Measurements from ENCODE around the gene CTNNBL1. TPM values are rescaled to one million over a fixed set of nuclear protein-coding genes. Genes with fewer than 3 reads are reported as not detected.

CTNNBL1 gene
- total RNA-seq, 1 experiment from 2014 or later = 203 TPM

GRCh38 chr20:37907330-37907676 lies 213.5 kb downstream of the CTNNBL1 start:
- no TSS peak for BruUV-seq (replicated peaks)
- no peak for TF ChIP-seq CTCF (IDR thresholded peaks at IDR 0.05; ENCODE audit: insufficient read depth in 1 of 2, low read depth in 1 of 2, low read length in 1 of 2, severe bottlenecking in 1 of 2, unreplicated experiment in 1 of 2)
- intact Hi-C loops (cut with micrococcal nuclease; ENCODE audit: unreplicated experiment) = no loop called here
- Mint-ChIP-seq H3K9me3 (ENCODE audit: unreplicated experiment) (no peaks in the 10 kb centered on the region), H3K27me3 (ENCODE audit: insufficient read depth, unreplicated experiment) (peaks cover 29% of the 10 kb centered on the region), H3K4me3 (ENCODE audit: unreplicated experiment) (no peak overlapping the region), H3K4me1 (ENCODE audit: low read depth, unreplicated experiment) (peaks cover 6% of the 10 kb centered on the region), H3K27ac (ENCODE audit: unreplicated experiment) (no peak overlapping the region), H3K36me3 (ENCODE audit: insufficient read depth, unreplicated experiment) (peaks cover 5% of the 10 kb centered on the region)
- Histone ChIP-seq H3K4me3 (ENCODE audit: low read depth, low read length) (no peak overlapping the region), H3K27me3 (replicated peaks; ENCODE audit: control insufficient read depth, insufficient read depth, low read length) (peaks cover 6% of the 10 kb centered on the region), H3K4me1 (no peaks in the 10 kb centered on the region), H3K36me3 (ENCODE audit: control insufficient read depth, insufficient read depth, low read length) (no peaks in the 10 kb centered on the region), H3K9me3 (no peaks in the 10 kb centered on the region)
- CTCF ChIA-PET = no interaction called here
- no peak for DNase-seq
- POLR2A ChIA-PET = no interaction called here

GRCh38 chr20:37907677-37908401 lies 214.0 kb downstream of the CTNNBL1 start:
- H3K27me3 ChIP-seq (replicated peaks; ENCODE audit: control insufficient read depth, insufficient read depth, low read length) = peaks cover 6% of the 10 kb centered on the region
- no peak overlapping the region for H3K4me3 Mint-ChIP-seq (ENCODE audit: unreplicated experiment)
- H3K4me1 Mint-ChIP-seq (ENCODE audit: low read depth, unreplicated experiment) = peaks cover 6% of the 10 kb centered on the region
- TF ChIP-seq CTCF (IDR thresholded peaks at IDR 0.05; ENCODE audit: insufficient read depth in 1 of 2, low read depth in 1 of 2, low read length in 1 of 2, severe bottlenecking in 1 of 2, unreplicated experiment in 1 of 2) = no peak
- POLR2A ChIA-PET = no interaction called here
- no peak overlapping the region for H3K27ac Mint-ChIP-seq (ENCODE audit: unreplicated experiment)
- intact Hi-C loops (cut with micrococcal nuclease; ENCODE audit: unreplicated experiment) = no loop called here
- no peaks in the 10 kb centered on the region for H3K4me1 ChIP-seq
- peaks cover 31% of the 10 kb centered on the region for H3K27me3 Mint-ChIP-seq (ENCODE audit: insufficient read depth, unreplicated experiment)
- no peak for DNase-seq
- no TSS peak for BruUV-seq (replicated peaks)
- peaks cover 5% of the 10 kb centered on the region for H3K36me3 Mint-ChIP-seq (ENCODE audit: insufficient read depth, unreplicated experiment)
- H3K9me3 Mint-ChIP-seq (ENCODE audit: unreplicated experiment) = no peaks in the 10 kb centered on the region
- CTCF ChIA-PET = no interaction called here
- H3K36me3 ChIP-seq (ENCODE audit: control insufficient read depth, insufficient read depth, low read length) = no peaks in the 10 kb centered on the region
- H3K4me3 ChIP-seq (ENCODE audit: low read depth, low read length) = no peak overlapping the region
- H3K9me3 ChIP-seq = no peaks in the 10 kb centered on the region

DNA sequence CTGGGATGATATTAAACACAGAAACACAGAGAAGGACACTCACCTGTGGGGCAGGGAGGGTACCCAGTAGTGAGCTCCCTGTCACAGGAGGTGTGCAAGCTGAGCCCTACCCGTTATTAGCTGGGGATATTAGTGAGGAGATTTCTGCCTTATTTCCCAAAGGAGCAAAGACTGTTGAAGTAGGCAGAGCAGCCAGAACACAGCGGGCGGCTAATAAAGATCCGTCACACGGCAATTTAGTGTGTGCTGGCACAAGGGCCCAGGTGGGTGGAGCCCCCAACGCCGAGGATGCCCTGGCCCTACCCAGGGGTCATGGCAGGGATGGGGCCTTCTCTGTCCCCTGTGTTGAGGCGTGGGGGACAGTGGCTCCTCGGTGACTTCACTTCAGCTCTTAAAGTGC lies 217.4 kb downstream of the CTNNBL1 start:
- H3K4me3 Mint-ChIP-seq (ENCODE audit: unreplicated experiment) = no peak overlapping the region
- DNase-seq = no peak
- CTCF ChIA-PET = interaction anchor here (1.0 kb wide), 1 partner anchor 81 kb away, joined by 5 read pairs; no protein-coding TSS in a partner anchor
- no peak overlapping the region for H3K27ac Mint-ChIP-seq (ENCODE audit: unreplicated experiment)
- peaks cover 4% of the 10 kb centered on the region for H3K4me1 Mint-ChIP-seq (ENCODE audit: low read depth, unreplicated experiment)
- BruUV-seq (replicated peaks) = no TSS peak
- Histone ChIP-seq H3K27me3 (replicated peaks; ENCODE audit: control insufficient read depth, insufficient read depth, low read length) (peaks cover 3% of the 10 kb centered on the region; the same call in 1 of the 2 replicates), H3K4me1 (no peaks in the 10 kb centered on the region), H3K9me3 (no peaks in the 10 kb centered on the region), H3K4me3 (ENCODE audit: low read depth, low read length) (no peak overlapping the region), H3K36me3 (ENCODE audit: control insufficient read depth, insufficient read depth, low read length) (no peaks in the 10 kb centered on the region)
- H3K27me3 Mint-ChIP-seq (ENCODE audit: insufficient read depth, unreplicated experiment) = peaks cover 21% of the 10 kb centered on the region
- H3K9me3 Mint-ChIP-seq (ENCODE audit: unreplicated experiment) = no peaks in the 10 kb centered on the region
- POLR2A ChIA-PET = no interaction called here
- intact Hi-C loops (cut with micrococcal nuclease; ENCODE audit: unreplicated experiment) = no loop called here
- no peaks in the 10 kb centered on the region for H3K36me3 Mint-ChIP-seq (ENCODE audit: insufficient read depth, unreplicated experiment)
- no peak for TF ChIP-seq CTCF (IDR thresholded peaks at IDR 0.05; ENCODE audit: insufficient read depth in 1 of 2, low read depth in 1 of 2, low read length in 1 of 2, severe bottlenecking in 1 of 2, unreplicated experiment in 1 of 2)
